PFSK-1 (cell line): ENCODE results near the gene B4GALT3.
A peak's percentile ranks its signal among the peaks of the same experiment; 100 is the strongest.

ENCODE experiments used
- POLR2AphosphoS5 ChIP-seq: IDR thresholded peaks from 2 replicates; pipeline ENCODE4 v1.6.1; 2012; ENCODE audit warnings: low read depth, mild to moderate bottlenecking, control low read depth, low read length, moderate library complexity
- SIN3A ChIP-seq: IDR thresholded peaks from 2 replicates; pipeline ENCODE4 v1.6.1; 2012; ENCODE audit warnings: mild to moderate bottlenecking, low read length, moderate library complexity, borderline replicate concordance; ENCODE audit not compliant: insufficient read depth
- TF ChIP-seq, protein P1 (sequence below), 2 experiments: IDR thresholded peaks; 2 replicates each; pipeline versions ENCODE4 v1.6.1 to v1.8.0; 2011 to 2012; ENCODE audit warnings: low read depth in 2 of 2, low read length in 2 of 2, control low read depth in 1 of 2, inconsistent platforms in 1 of 2, mild to moderate bottlenecking in 1 of 2, moderate library complexity in 1 of 2; ENCODE audit not compliant: insufficient read depth in 1 of 2

DNA sequence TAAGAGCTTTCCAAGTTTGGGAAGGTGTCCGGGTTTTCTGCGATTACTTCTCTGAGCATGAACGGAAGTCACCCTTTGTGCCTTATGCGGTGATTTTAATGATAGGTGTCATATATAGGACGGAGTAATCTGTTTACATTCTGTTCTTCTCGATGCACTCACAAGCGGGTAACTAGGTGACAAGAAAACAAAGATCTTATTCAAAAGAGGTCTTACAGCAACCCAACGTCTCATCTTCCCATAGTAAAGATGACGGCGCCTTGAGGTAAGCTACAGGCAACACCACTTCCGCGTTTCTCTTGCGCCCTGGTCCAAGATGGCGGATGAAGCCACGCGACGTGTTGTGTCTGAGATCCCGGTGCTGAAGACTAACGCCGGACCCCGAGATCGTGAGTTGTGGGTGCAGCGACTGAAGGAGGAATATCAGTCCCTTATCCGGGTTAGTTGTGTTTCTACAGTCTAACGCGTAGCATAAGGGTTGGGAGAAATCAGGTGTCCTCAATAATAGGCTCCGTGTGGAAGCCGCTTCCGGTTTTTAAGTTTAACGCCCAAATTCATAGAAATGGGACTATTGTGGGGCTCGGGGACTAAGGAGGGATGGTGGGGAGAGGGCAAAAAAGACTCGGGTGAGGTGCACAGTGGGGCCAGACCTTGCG, 23.5 kb downstream of the B4GALT3 start, which contains the start of gene UFC1:
- TF ChIP-seq POLR2AphosphoS5 (peak; percentile 88), SIN3A (peak; percentile 87; the same call in 1 of the 2 replicates)
- TF ChIP-seq, protein P1, sequence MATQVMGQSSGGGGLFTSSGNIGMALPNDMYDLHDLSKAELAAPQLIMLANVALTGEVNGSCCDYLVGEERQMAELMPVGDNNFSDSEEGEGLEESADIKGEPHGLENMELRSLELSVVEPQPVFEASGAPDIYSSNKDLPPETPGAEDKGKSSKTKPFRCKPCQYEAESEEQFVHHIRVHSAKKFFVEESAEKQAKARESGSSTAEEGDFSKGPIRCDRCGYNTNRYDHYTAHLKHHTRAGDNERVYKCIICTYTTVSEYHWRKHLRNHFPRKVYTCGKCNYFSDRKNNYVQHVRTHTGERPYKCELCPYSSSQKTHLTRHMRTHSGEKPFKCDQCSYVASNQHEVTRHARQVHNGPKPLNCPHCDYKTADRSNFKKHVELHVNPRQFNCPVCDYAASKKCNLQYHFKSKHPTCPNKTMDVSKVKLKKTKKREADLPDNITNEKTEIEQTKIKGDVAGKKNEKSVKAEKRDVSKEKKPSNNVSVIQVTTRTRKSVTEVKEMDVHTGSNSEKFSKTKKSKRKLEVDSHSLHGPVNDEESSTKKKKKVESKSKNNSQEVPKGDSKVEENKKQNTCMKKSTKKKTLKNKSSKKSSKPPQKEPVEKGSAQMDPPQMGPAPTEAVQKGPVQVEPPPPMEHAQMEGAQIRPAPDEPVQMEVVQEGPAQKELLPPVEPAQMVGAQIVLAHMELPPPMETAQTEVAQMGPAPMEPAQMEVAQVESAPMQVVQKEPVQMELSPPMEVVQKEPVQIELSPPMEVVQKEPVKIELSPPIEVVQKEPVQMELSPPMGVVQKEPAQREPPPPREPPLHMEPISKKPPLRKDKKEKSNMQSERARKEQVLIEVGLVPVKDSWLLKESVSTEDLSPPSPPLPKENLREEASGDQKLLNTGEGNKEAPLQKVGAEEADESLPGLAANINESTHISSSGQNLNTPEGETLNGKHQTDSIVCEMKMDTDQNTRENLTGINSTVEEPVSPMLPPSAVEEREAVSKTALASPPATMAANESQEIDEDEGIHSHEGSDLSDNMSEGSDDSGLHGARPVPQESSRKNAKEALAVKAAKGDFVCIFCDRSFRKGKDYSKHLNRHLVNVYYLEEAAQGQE (IDR thresholded peaks at IDR 0.05; ENCODE audit: insufficient read depth in 1 of 2, low read depth in 2 of 2, low read length in 2 of 2): peak in 1 of 2 experiments; percentile 68; a peak in 1 of 4 replicates
